IPS-15b (cell line): Measurements from ENCODE around the gene CDH15.

Experiments
- H3K27me3 ChIP-seq: one replicate; pipeline ENCODE4 v1.6.1; 2013; ENCODE audit warnings: low read length; ENCODE audit not compliant: control insufficient read depth, insufficient read depth
- H3K36me3 ChIP-seq: one replicate; pipeline ENCODE4 v1.6.1; 2013; ENCODE audit warnings: low read length; ENCODE audit not compliant: control insufficient read depth, insufficient read depth
- H3K4me1 ChIP-seq: one replicate; pipeline ENCODE4 v1.6.1; 2013; ENCODE audit warnings: mild to moderate bottlenecking, low read length; ENCODE audit not compliant: control insufficient read depth, insufficient read depth
- H3K4me3 ChIP-seq: one replicate; pipeline ENCODE4 v1.5.1; 2013; ENCODE audit warnings: low read depth, low read length
- H3K9ac ChIP-seq: one replicate; pipeline ENCODE4 v1.6.1; 2013; ENCODE audit warnings: low read depth, mild to moderate bottlenecking, low read length
- H3K9me3 ChIP-seq: one replicate; pipeline ENCODE4 v1.6.1; 2013; ENCODE audit warnings: mild to moderate bottlenecking, low read length; ENCODE audit not compliant: control insufficient read depth, insufficient read depth

CDH15 gene

GRCh38 chr16:89135971-89136765, 35.4 kb upstream of the CDH15 start:
- Histone ChIP-seq H3K4me1 (no peaks in the 10 kb centered on the region), H3K4me3 (no peak overlapping the region), H3K9me3 (no peaks in the 10 kb centered on the region), H3K36me3 (peaks cover 24% of the 10 kb centered on the region), H3K27me3 (no peaks in the 10 kb centered on the region), H3K9ac (no peak overlapping the region)

- H3K36me3 ChIP-seq, result peaks cover 30% of the 10 kb centered on the region
- no peak overlapping the region for H3K9ac ChIP-seq
- H3K4me3 ChIP-seq, result no peak overlapping the region
- no peaks in the 10 kb centered on the region for H3K4me1 ChIP-seq
- H3K27me3 ChIP-seq, result no peaks in the 10 kb centered on the region
- no peaks in the 10 kb centered on the region for H3K9me3 ChIP-seq
These were observed 34.6 kb upstream of the CDH15 start for GRCh38 chr16:89136931-89137330.

- no peak overlapping the region for H3K9ac ChIP-seq
- H3K9me3 ChIP-seq, result no peaks in the 10 kb centered on the region
- H3K4me3 ChIP-seq, result no peak overlapping the region
- H3K27me3 ChIP-seq, result no peaks in the 10 kb centered on the region
- H3K36me3 ChIP-seq, result peaks cover 30% of the 10 kb centered on the region
- H3K4me1 ChIP-seq, result no peaks in the 10 kb centered on the region
These were observed 33.7 kb upstream of the CDH15 start for GRCh38 chr16:89137666-89138512.

GRCh38 chr16:89138513-89138795, 33.1 kb upstream of the CDH15 start:
- no peak overlapping the region for H3K4me3 ChIP-seq
- H3K9ac ChIP-seq, result no peak overlapping the region
- no peaks in the 10 kb centered on the region for H3K4me1 ChIP-seq

GRCh38 chr16:89138843-89139520, 32.6 kb upstream of the CDH15 start:
- no peaks in the 10 kb centered on the region for H3K27me3 ChIP-seq
- peaks cover 22% of the 10 kb centered on the region for H3K36me3 ChIP-seq
- H3K4me3 ChIP-seq, result no peak overlapping the region
- H3K4me1 ChIP-seq, result no peaks in the 10 kb centered on the region
- no peaks in the 10 kb centered on the region for H3K9me3 ChIP-seq
- no peak overlapping the region for H3K9ac ChIP-seq

More at GRCh38 chr16:89138513-89138795, 33.1 kb upstream of the CDH15 start:
- Histone ChIP-seq H3K36me3 (peaks cover 25% of the 10 kb centered on the region), H3K9me3 (no peaks in the 10 kb centered on the region), H3K27me3 (no peaks in the 10 kb centered on the region)

GRCh38 chr16:89139907-89140361, 31.6 kb upstream of the CDH15 start:
- no peaks in the 10 kb centered on the region for H3K27me3 ChIP-seq
- H3K4me1 ChIP-seq, result no peaks in the 10 kb centered on the region
- H3K9ac ChIP-seq, result no peak overlapping the region
- no peaks in the 10 kb centered on the region for H3K9me3 ChIP-seq
- H3K36me3 ChIP-seq, result peaks cover 22% of the 10 kb centered on the region
- no peak overlapping the region for H3K4me3 ChIP-seq

GRCh38 chr16:89140401-89140800, 31.1 kb upstream of the CDH15 start:
- H3K4me1 ChIP-seq, result no peaks in the 10 kb centered on the region
- H3K9me3 ChIP-seq, result no peaks in the 10 kb centered on the region
- no peak overlapping the region for H3K4me3 ChIP-seq
- H3K27me3 ChIP-seq, result no peaks in the 10 kb centered on the region
- peaks cover 19% of the 10 kb centered on the region for H3K36me3 ChIP-seq
- no peak overlapping the region for H3K9ac ChIP-seq

GRCh38 chr16:89140981-89141883, 30.3 kb upstream of the CDH15 start:
- H3K36me3 ChIP-seq, result peaks cover 22% of the 10 kb centered on the region

GRCh38 chr16:89141884-89142267, 29.7 kb upstream of the CDH15 start:
- H3K9ac ChIP-seq, result no peak overlapping the region
- no peak overlapping the region for H3K4me3 ChIP-seq
- no peaks in the 10 kb centered on the region for H3K27me3 ChIP-seq
- H3K4me1 ChIP-seq, result no peaks in the 10 kb centered on the region
- H3K9me3 ChIP-seq, result no peaks in the 10 kb centered on the region
- peaks cover 22% of the 10 kb centered on the region for H3K36me3 ChIP-seq

More at GRCh38 chr16:89140981-89141883, 30.3 kb upstream of the CDH15 start:
- no peaks in the 10 kb centered on the region for H3K4me1 ChIP-seq
- no peak overlapping the region for H3K4me3 ChIP-seq
- no peaks in the 10 kb centered on the region for H3K27me3 ChIP-seq
- no peaks in the 10 kb centered on the region for H3K9me3 ChIP-seq
- H3K9ac ChIP-seq, result no peak overlapping the region

GRCh38 chr16:89142474-89143195, 28.9 kb upstream of the CDH15 start:
- Histone ChIP-seq H3K4me1 (no peaks in the 10 kb centered on the region), H3K36me3 (peaks cover 22% of the 10 kb centered on the region), H3K27me3 (no peaks in the 10 kb centered on the region), H3K9ac (no peak overlapping the region), H3K9me3 (no peaks in the 10 kb centered on the region), H3K4me3 (no peak overlapping the region)
